PFSK-1 (cell line): ENCODE results near the gene DND1.

Experiments
- FOXP2 ChIP-seq: optimal IDR thresholded peaks from 2 replicates; pipeline ENCODE3; 2011; ENCODE audit warnings: borderline replicate concordance, control low read depth, inconsistent platforms; ENCODE audit not compliant: insufficient read depth; ENCODE audit errors: extremely low read length, extremely low read depth
- POLR2AphosphoS5 ChIP-seq: IDR thresholded peaks from 2 replicates; pipeline ENCODE4 v1.6.1; 2012; ENCODE audit warnings: low read depth, mild to moderate bottlenecking, control low read depth, low read length, moderate library complexity
- REST ChIP-seq, 2 experiments: IDR thresholded peaks; 2 replicates each; pipeline versions ENCODE4 v1.6.1 to v1.8.0; 2011 to 2012; ENCODE audit warnings: low read depth in 2 of 2, low read length in 2 of 2, control low read depth in 1 of 2, inconsistent platforms in 1 of 2, mild to moderate bottlenecking in 1 of 2, moderate library complexity in 1 of 2; ENCODE audit not compliant: insufficient read depth in 1 of 2
- SIN3A ChIP-seq: IDR thresholded peaks from 2 replicates; pipeline ENCODE4 v1.6.1; 2012; ENCODE audit warnings: mild to moderate bottlenecking, low read length, moderate library complexity, borderline replicate concordance; ENCODE audit not compliant: insufficient read depth
- TAF1 ChIP-seq: IDR thresholded peaks from 2 replicates; pipeline ENCODE4 v1.6.1; 2012; ENCODE audit warnings: low read length, control low read depth, borderline replicate concordance; ENCODE audit not compliant: insufficient read depth

DND1 gene

GRCh38 chr5:140635291-140636257, 37.8 kb downstream of the DND1 start:
- TF ChIP-seq REST (IDR thresholded peaks at IDR 0.05; ENCODE audit: insufficient read depth in 1 of 2, low read depth in 2 of 2, low read length in 2 of 2): no peak
- TF ChIP-seq FOXP2: no peak
- no peak for TF ChIP-seq SIN3A
- no peak for TF ChIP-seq POLR2AphosphoS5
- TF ChIP-seq TAF1: no peak

GRCh38 chr5:140634103-140634502, 39.3 kb downstream of the DND1 start:
- TF ChIP-seq POLR2AphosphoS5 (no peak), FOXP2 (no peak), REST (IDR thresholded peaks at IDR 0.05; ENCODE audit: insufficient read depth in 1 of 2, low read depth in 2 of 2, low read length in 2 of 2) (no peak), SIN3A (no peak), TAF1 (no peak)

- TF ChIP-seq REST (IDR thresholded peaks at IDR 0.05; ENCODE audit: insufficient read depth in 1 of 2, low read depth in 2 of 2, low read length in 2 of 2) (no peak), POLR2AphosphoS5 (no peak), TAF1 (no peak), SIN3A (no peak), FOXP2 (no peak)
Observed at GRCh38 chr5:140633501-140633900, 39.9 kb downstream of the DND1 start.

- no peak for TF ChIP-seq FOXP2
- no peak for TF ChIP-seq TAF1
- no peak for TF ChIP-seq SIN3A
- TF ChIP-seq REST (IDR thresholded peaks at IDR 0.05; ENCODE audit: insufficient read depth in 1 of 2, low read depth in 2 of 2, low read length in 2 of 2): no peak
- TF ChIP-seq POLR2AphosphoS5: no peak
Observed at GRCh38 chr5:140633021-140633471, 40.3 kb downstream of the DND1 start, which contains the start of gene CD14. Gene CD14 (minus strand): TSS chr5:140633175. CDS start chr5:140633071, 104 bp downstream.
